ENCODE results near the gene RAB4A. TPM values are rescaled to one million over a fixed set of nuclear protein-coding genes. Genes with fewer than 3 reads are reported as not detected.

RAB4A gene
- total and polyA plus RNA-seq, 9 of the 15 experiments (the other 6 are each of a cell fraction or from before 2014, with no cell fraction given): 8.3 to 61.0 (median 26.7) TPM

GRCh38 chr1:229227298-229227919 is 43.5 kb upstream of the RAB4A start (continued):
- TF ChIP-seq FOXA3 (CRISPR knock-in tag; conservative IDR thresholded peaks at IDR 0.05 in 1 of 2, IDR thresholded peaks at IDR 0.05 in 1 of 2): no peak
- no peak for TF ChIP-seq ATF4 (CRISPR knock-in tag; IDR thresholded peaks at IDR 0.05)
- no peak for TF ChIP-seq ZBTB9 (CRISPR knock-in tag; IDR thresholded peaks at IDR 0.05)
- no peak for TF ChIP-seq E2F3 (CRISPR knock-in tag; IDR thresholded peaks at IDR 0.05)
- no peak for TF ChIP-seq STAT6 (CRISPR knock-in tag; IDR thresholded peaks at IDR 0.05)
